H1 (cell line): ENCODE data around the gene U2SURP. TPM values are rescaled to one million over a fixed set of nuclear protein-coding genes. Genes with fewer than 3 reads are reported as not detected.
"Not testable (repeated sequence)": the region's sequence is repeated elsewhere in the genome, so short reads cannot be mapped to it uniquely, and the experiment has no call there.

Source experiments
- CTCF ChIA-PET: fragments of 300-600 bp; sonication (Branson Sonifier 250); formaldehyde crosslinking; loops from one replicate; lab custom pipeline; 2021; ENCODE audit not compliant: partially characterized antibody; lab: Charles Lee
- POLR2A ChIA-PET: fragments of 300-600 bp; sonication (Branson Sonifier 250); formaldehyde crosslinking; loops from one replicate; lab custom pipeline; 2021; ENCODE audit warnings: inconsistent platforms; ENCODE audit not compliant: partially characterized antibody; lab: Charles Lee
- DNase-seq, 2 experiments: peaks; one replicate each; pipeline versions ENCODE4 v3.0.0 to v3.0.0-alpha.2; 2010 to 2022; ENCODE audit warnings: low spot score in 2 of 2, low read depth in 1 of 2, mixed read lengths in 1 of 2
- FAIRE-seq: peaks from 2 replicates; lab custom pipeline; 2011; peaks lifted over from hg19 to GRCh38; lab: Jason Lieb, UNC
- H2AFZ ChIP-seq: 2 replicates; pipeline ENCODE4 v1.8.1; 2012; ENCODE audit warnings: low read length, inconsistent platforms
- H2AK5ac ChIP-seq: 2 replicates; pipeline ENCODE4 v1.6.1; 2013; ENCODE audit warnings: low read depth, low read length
- H2BK120ac ChIP-seq: replicated peaks from 2 replicates; pipeline ENCODE3; 2013; ENCODE audit warnings: low read depth, low read length, inconsistent platforms
- H2BK12ac ChIP-seq: 2 replicates; pipeline ENCODE4 v1.6.1; 2013; ENCODE audit warnings: low read depth, low read length
- H2BK15ac ChIP-seq: 2 replicates; pipeline ENCODE4 v1.6.1; 2013; ENCODE audit warnings: low read length
- H2BK20ac ChIP-seq: 2 replicates; pipeline ENCODE4 v1.6.1; 2013; ENCODE audit warnings: low read length
- H2BK5ac ChIP-seq: 2 replicates; pipeline ENCODE4 v1.6.1; 2013; ENCODE audit warnings: low read depth, low read length
- H3K14ac ChIP-seq: 2 replicates; pipeline ENCODE4 v1.6.1; 2013; ENCODE audit warnings: inconsistent platforms; ENCODE audit not compliant: insufficient read length
- H3K18ac ChIP-seq: 2 replicates; pipeline ENCODE4 v1.6.1; 2013; ENCODE audit warnings: low read length; ENCODE audit errors: extremely low read depth
- H3K23ac ChIP-seq: 2 replicates; pipeline ENCODE4 v1.6.1; 2013; ENCODE audit warnings: inconsistent platforms; ENCODE audit not compliant: insufficient read length
- H3K23me2 ChIP-seq: 2 replicates; pipeline ENCODE4 v1.6.1; 2013; ENCODE audit warnings: low read depth, low read length
- H3K27ac ChIP-seq: 2 replicates; pipeline ENCODE4 v1.6.1; 2011; ENCODE audit warnings: low read depth, low read length, inconsistent platforms
- H3K27me3 ChIP-seq, 4 experiments: replicated peaks in 1 of 4; 1 replicate in 1 of 4; 2 replicates in 3 of 4; pipeline versions ENCODE4 v1.6.1 to v1.8.1; 2011 to 2013; ENCODE audit warnings: low read length in 3 of 4, mild to moderate bottlenecking in 3 of 4, inconsistent platforms in 2 of 4, mixed read lengths in 2 of 4, moderate library complexity in 1 of 4; ENCODE audit not compliant: control insufficient read depth in 3 of 4, insufficient read depth in 3 of 4; ENCODE audit errors: extremely low read depth in 1 of 4
- H3K36me3 ChIP-seq, 4 experiments: 2 replicates each; pipeline versions ENCODE4 v1.6.1 to v1.8.1; 2011 to 2013; ENCODE audit warnings: mild to moderate bottlenecking in 4 of 4, low read length in 3 of 4, moderate library complexity in 2 of 4, control low read depth in 1 of 4, inconsistent platforms in 1 of 4; ENCODE audit not compliant: insufficient read depth in 4 of 4, control insufficient read depth in 2 of 4
- H3K4ac ChIP-seq: replicated peaks from 2 replicates; pipeline ENCODE3; 2013; ENCODE audit warnings: low read length, low read depth, mixed read lengths, inconsistent platforms; ENCODE audit not compliant: insufficient read length
- H3K4me1 ChIP-seq, 4 experiments: replicated peaks in 1 of 4; 1 replicate in 1 of 4; 2 replicates in 3 of 4; pipeline versions ENCODE4 v1.6.1 to v1.8.1; 2011 to 2013; ENCODE audit warnings: low read length in 3 of 4, inconsistent platforms in 2 of 4, mixed read lengths in 1 of 4; ENCODE audit not compliant: insufficient read depth in 4 of 4, control insufficient read depth in 3 of 4
- H3K4me2 ChIP-seq, 2 experiments: 2 replicates each; pipeline versions ENCODE4 v1.6.1 to v1.8.1; 2011 to 2013; ENCODE audit warnings: low read depth in 2 of 2, low read length in 2 of 2, control low read depth in 1 of 2, inconsistent platforms in 1 of 2, mild to moderate bottlenecking in 1 of 2; ENCODE audit not compliant: insufficient read depth in 1 of 2
- H3K4me3 ChIP-seq, 4 experiments: fragments of 200-600, 300-600 bp in 1 of 4; sonication (generic), shearing (Covaris generic), sonication (Bioruptor Twin) in 1 of 4; 2 replicates each; pipeline versions ENCODE4 v1.5.1 to v1.8.1; 2011 to 2016; ENCODE audit warnings: low read length in 4 of 4, low read depth in 3 of 4, control low read depth in 2 of 4, inconsistent platforms in 2 of 4, mild to moderate bottlenecking in 2 of 4, mixed read lengths in 1 of 4, moderate library complexity in 1 of 4; ENCODE audit not compliant: insufficient read depth in 2 of 4; ENCODE audit errors: extremely low read depth in 1 of 4
- H3K56ac ChIP-seq: replicated peaks from 2 replicates; pipeline ENCODE3; 2013; ENCODE audit warnings: low read depth, mild to moderate bottlenecking, mixed read lengths, low read length, inconsistent platforms; ENCODE audit not compliant: insufficient read length
- H3K79me1 ChIP-seq: 2 replicates; pipeline ENCODE4 v1.6.1; 2013; ENCODE audit warnings: low read depth, low read length, control low read depth
- H3K79me2 ChIP-seq, 2 experiments: 2 replicates each; pipeline versions ENCODE4 v1.6.1 to v1.8.1; 2012 to 2013; ENCODE audit warnings: low read length in 2 of 2, mild to moderate bottlenecking in 2 of 2, inconsistent platforms in 1 of 2; ENCODE audit not compliant: insufficient read depth in 2 of 2, control insufficient read depth in 1 of 2
- H3K9ac ChIP-seq, 4 experiments: replicated peaks in 1 of 4; 1 replicate in 1 of 4; 2 replicates in 3 of 4; pipeline versions ENCODE4 v1.6.1 to v1.8.1; 2011 to 2013; ENCODE audit warnings: low read depth in 3 of 4, low read length in 3 of 4, control low read depth in 2 of 4, mild to moderate bottlenecking in 2 of 4, moderate library complexity in 2 of 4, inconsistent platforms in 1 of 4; ENCODE audit errors: extremely low read depth in 1 of 4
- H3K9me3 ChIP-seq, 2 experiments: 2 replicates each; pipeline versions ENCODE4 v1.6.1 to v1.8.1; 2012 to 2013; ENCODE audit warnings: mild to moderate bottlenecking in 2 of 2, moderate library complexity in 2 of 2, control low read depth in 1 of 2, inconsistent platforms in 1 of 2, low read depth in 1 of 2, low read length in 1 of 2, mixed read lengths in 1 of 2; ENCODE audit not compliant: insufficient read depth in 2 of 2
- H4K20me1 ChIP-seq, 2 experiments: replicated peaks in 1 of 2; 2 replicates each; pipeline versions ENCODE3 to v1.8.1; 2011 to 2013; ENCODE audit warnings: inconsistent platforms in 2 of 2, low read length in 2 of 2, mild to moderate bottlenecking in 1 of 2; ENCODE audit not compliant: insufficient read depth in 2 of 2, control insufficient read depth in 1 of 2
- H4K5ac ChIP-seq: 2 replicates; pipeline ENCODE4 v1.6.1; 2013; ENCODE audit warnings: low read length, low read depth, mixed read lengths, inconsistent platforms; ENCODE audit not compliant: insufficient read length
- H4K8ac ChIP-seq: 2 replicates; pipeline ENCODE4 v1.8.0; 2013; ENCODE audit warnings: mild to moderate bottlenecking, moderate library complexity, low read length, inconsistent platforms; ENCODE audit not compliant: insufficient read depth; ENCODE audit errors: extremely low read depth
- H4K91ac ChIP-seq: replicated peaks from 2 replicates; pipeline ENCODE3; 2013; ENCODE audit warnings: low read length, mixed read lengths, inconsistent platforms; ENCODE audit not compliant: insufficient read length
- FOSL1 ChIP-seq: IDR thresholded peaks from 2 replicates; pipeline ENCODE4 v1.6.1; 2011; ENCODE audit warnings: mild to moderate bottlenecking, low read depth, low read length, moderate library complexity; ENCODE audit not compliant: insufficient read depth
- HDAC6 ChIP-seq: IDR thresholded peaks from one replicate; pipeline ENCODE4 v1.7.1; 2012; ENCODE audit warnings: low read depth, mild to moderate bottlenecking, inconsistent platforms, low read length, moderate library complexity
- JUND ChIP-seq: IDR thresholded peaks from 2 replicates; pipeline ENCODE4 v1.6.1; 2011; ENCODE audit warnings: mild to moderate bottlenecking, improper control_type of control experiment, low read length
- TBP ChIP-seq: IDR thresholded peaks from 2 replicates; pipeline ENCODE4 v1.6.1; 2011; ENCODE audit warnings: low read depth, low read length, improper control_type of control experiment
- TCF12 ChIP-seq: IDR thresholded peaks from 2 replicates; pipeline ENCODE4 v1.6.1; 2011; ENCODE audit warnings: low read depth, mild to moderate bottlenecking, low read length
- WGBS, 2 experiments: shearing (Covaris generic) in 1 of 2; methylation state at CpG; one replicate each; pipeline versions ENCODE4 v1.1.6 to v1.1.7; 2013 to 2015; ENCODE audit warnings: low lambda C conversion rate in 2 of 2, mixed read lengths in 2 of 2, inconsistent platforms in 1 of 2, low coverage in 1 of 2, missing lambda C conversion rate in 1 of 2; ENCODE audit not compliant: insufficient replicate concordance in 2 of 2, insufficient coverage in 1 of 2, insufficient read length in 1 of 2; ENCODE audit errors: extremely low coverage in 1 of 2, missing lambda C conversion rate in 1 of 2; 5-methylcytosine and 5-hydroxymethylcytosine counted together
- polyA plus RNA-seq, 7 experiments: library from polyadenylated mRNA; depleted of rRNA in 3 of 7; stranded (reverse) in 5 of 7; unstranded in 2 of 7; fragments of >200 nt in 5 of 7; fragments of 200-250 nt in 2 of 7; gene quantifications; 1 replicate in 5 of 7; 2 replicates in 1 of 7; 4 replicates in 1 of 7; pipeline versions ENCODE4 v1.2.1 to v1.2.3, GENCODE V29; 2011 to 2013; ENCODE audit warnings: missing spikeins in 2 of 7, mixed read lengths in 2 of 7
- total RNA-seq: library from RNA; stranded (reverse); fragmentation: NEBNext Ultra II Directional; extraction: Animal tissue kit (Norgen Biotek cat#: 25700); gene quantifications from 2 replicates; pipeline ENCODE4 v1.2.1, GENCODE V29; 2021

The U2SURP gene
- total and polyA plus RNA-seq, 2 of the 8 experiments (the other 6 are each of a cell fraction or from before 2014, with no cell fraction given), result 22.2 to 167 TPM

DNA sequence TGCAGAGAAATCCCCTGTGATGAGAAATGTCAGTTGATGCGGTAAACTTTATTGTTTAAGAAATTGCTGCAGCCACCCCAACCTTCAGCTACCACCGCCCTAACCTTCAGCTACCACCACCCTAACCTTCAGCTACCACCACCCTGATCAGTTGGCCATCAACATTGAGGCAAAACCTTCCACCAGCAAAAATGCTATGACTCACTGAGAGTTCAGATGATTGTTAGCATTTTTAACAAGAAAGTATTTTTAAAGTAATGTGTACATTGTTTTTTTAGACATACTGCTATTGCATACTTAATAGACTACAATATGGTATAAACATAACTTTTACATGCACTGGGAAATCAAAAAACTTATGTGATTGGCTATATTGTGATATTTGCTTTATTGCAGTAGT lies 30.0 kb downstream of the U2SURP start (continued):
- TF ChIP-seq TCF12 (no peak), FOSL1 (no peak), TBP (no peak), HDAC6 (no peak), JUND (no peak)

DNA sequence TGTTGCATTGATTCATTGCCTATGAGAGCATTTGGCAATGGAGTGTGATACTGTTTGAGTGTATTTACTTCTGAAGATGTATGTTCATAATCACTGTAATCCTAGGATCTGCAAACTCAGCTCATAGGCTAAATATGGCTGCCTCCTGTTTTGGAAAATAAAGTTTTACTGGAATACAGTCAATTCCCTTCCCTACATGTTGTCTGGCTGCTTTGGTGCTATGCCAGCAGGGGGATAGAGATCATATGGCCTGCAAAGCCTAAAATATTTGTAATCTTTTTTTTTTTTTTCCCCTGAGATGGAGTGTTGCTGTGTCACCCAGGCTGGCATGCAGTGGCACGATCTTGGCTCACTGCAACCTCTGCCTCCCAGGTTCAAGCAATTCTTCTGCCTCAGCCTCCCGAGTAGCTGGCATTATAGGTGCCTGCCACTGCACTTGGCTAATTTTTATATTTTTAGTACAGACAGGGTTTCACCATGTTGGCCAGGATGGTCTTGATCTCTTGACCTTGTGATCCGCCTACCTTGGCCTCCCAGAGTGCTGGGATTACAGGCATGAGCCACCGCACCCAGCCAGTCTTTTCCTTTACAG lies 30.5 kb downstream of the U2SURP start:
- POLR2A ChIA-PET, H3K4me2 ChIP-seq, H2BK5ac ChIP-seq, H3K27ac ChIP-seq, H2BK120ac ChIP-seq, H3K23me2 ChIP-seq, H3K23ac ChIP-seq, H2BK15ac ChIP-seq, H2AK5ac ChIP-seq, H4K8ac ChIP-seq, H3K4me3 ChIP-seq, H3K56ac ChIP-seq, H3K79me2 ChIP-seq, H3K27me3 ChIP-seq, FAIRE-seq, H3K9ac ChIP-seq, H3K18ac ChIP-seq, H3K14ac ChIP-seq, H2AFZ ChIP-seq, H3K79me1 ChIP-seq, H4K5ac ChIP-seq, H2BK20ac ChIP-seq, H3K4ac ChIP-seq, H3K9me3 ChIP-seq, H3K4me1 ChIP-seq, H4K20me1 ChIP-seq, H2BK12ac ChIP-seq, DNase-seq, H4K91ac ChIP-seq: not testable (repeated sequence)
- peaks cover 16 to 86% (median 52%) of the 10 kb centered on the region in 4 experiments for H3K36me3 ChIP-seq
- CTCF ChIA-PET, result interaction anchor here (1.1 to 2.4 kb wide), 2 partner anchors 9 to 10 kb away, joined by 3 to 11 read pairs; no protein-coding TSS in a partner anchor
- 94% methylated on average over 4 of the region's 4 CpGs; no CpG with 5 or more reads in 1 of the 2 experiments for WGBS, 2 experiments
